Measurements from ENCODE around the gene TUBG2. TPM values are rescaled to one million over a fixed set of nuclear protein-coding genes. Genes with fewer than 3 reads are reported as not detected.
"Not testable (repeated sequence)": the region's sequence is repeated elsewhere in the genome, so short reads cannot be mapped to it uniquely, and the experiment has no call there.

The TUBG2 gene
- total RNA-seq, 2 donors from 2014 or later = 8.1 to 11.2 TPM

DNA sequence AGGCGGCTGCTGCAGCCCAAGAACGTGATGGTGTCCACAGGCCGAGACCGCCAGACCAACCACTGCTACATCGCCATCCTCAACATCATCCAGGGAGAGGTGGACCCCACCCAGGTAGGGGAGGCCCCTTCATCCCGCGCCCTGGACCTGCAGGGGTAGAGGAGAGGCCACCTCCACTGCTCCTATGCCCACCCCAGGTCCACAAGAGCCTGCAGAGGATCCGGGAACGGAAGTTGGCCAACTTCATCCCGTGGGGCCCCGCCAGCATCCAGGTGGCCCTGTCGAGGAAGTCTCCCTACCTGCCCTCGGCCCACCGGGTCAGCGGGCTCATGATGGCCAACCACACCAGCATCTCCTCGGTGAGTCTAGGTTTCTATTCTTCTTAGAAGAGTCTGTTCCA is 7.0 kb downstream of the TUBG2 start:
- not testable (repeated sequence) for H3K9me3 Mint-ChIP-seq; H3K4me1 Mint-ChIP-seq (ENCODE audit: low read depth); ATAC-seq (replicated peaks in 1 of 2); H3K4me3 Mint-ChIP-seq; H3K36me3 Mint-ChIP-seq (ENCODE audit: insufficient read depth in 2 of 2); DNase-seq; H3K27ac Mint-ChIP-seq
- peaks cover 19% of the 10 kb centered on the region for H3K27me3 Mint-ChIP-seq (ENCODE audit: low read depth)

- H3K36me3 Mint-ChIP-seq (ENCODE audit: insufficient read depth in 2 of 2) = no peaks in the 10 kb centered on the region
Observed at GRCh38 chr17:42667088-42667951, 8.2 kb downstream of the TUBG2 start.

DNA sequence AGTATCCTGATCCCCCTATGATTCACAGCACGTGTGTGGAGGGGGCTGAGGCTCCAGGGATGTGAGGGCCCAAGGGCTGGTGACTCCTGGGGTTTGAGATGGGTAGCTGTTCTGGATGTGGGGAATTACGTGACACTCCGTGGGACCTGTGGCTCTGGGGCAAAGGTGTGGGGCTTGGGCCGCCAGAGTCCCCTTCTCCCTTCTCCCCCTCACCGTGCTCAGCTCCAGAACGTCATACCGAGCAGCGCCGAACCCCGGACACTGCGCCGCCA is 10.6 kb downstream of the TUBG2 start:
- ATAC-seq (replicated peaks in 1 of 2) (no peak), DNase-seq (no peak)
- Mint-ChIP-seq H3K4me3 (peak overlapping the region in 1 of 2 donors; percentile 37), H3K4me1 (ENCODE audit: low read depth) (peaks cover 19% of the 10 kb centered on the region), H3K27ac (no peak overlapping the region), H3K36me3 (ENCODE audit: insufficient read depth in 2 of 2) (no peaks in the 10 kb centered on the region), H3K27me3 (ENCODE audit: low read depth) (peaks cover 46% of the 10 kb centered on the region), H3K9me3 (no peaks in the 10 kb centered on the region)

More at GRCh38 chr17:42667088-42667951, 8.2 kb downstream of the TUBG2 start:
- H3K27me3 Mint-ChIP-seq (ENCODE audit: low read depth) = peaks cover 29% of the 10 kb centered on the region
- H3K27ac Mint-ChIP-seq = no peak overlapping the region
- DNase-seq = no peak
- ATAC-seq (replicated peaks in 1 of 2) = no peak
- peaks cover 12% of the 10 kb centered on the region for H3K4me1 Mint-ChIP-seq (ENCODE audit: low read depth)
- H3K4me3 Mint-ChIP-seq = no peak overlapping the region
- H3K9me3 Mint-ChIP-seq = no peaks in the 10 kb centered on the region

GRCh38 chr17:42669977-42670788 is 11.1 kb downstream of the TUBG2 start:
- Mint-ChIP-seq H3K27ac (no peak overlapping the region), H3K4me3 (peak overlapping the region; percentile 85 to 86), H3K9me3 (no peaks in the 10 kb centered on the region), H3K27me3 (ENCODE audit: low read depth) (peaks cover 51% of the 10 kb centered on the region), H3K36me3 (ENCODE audit: insufficient read depth in 2 of 2) (no peaks in the 10 kb centered on the region), H3K4me1 (ENCODE audit: low read depth) (peaks cover 22% of the 10 kb centered on the region)
- ATAC-seq (replicated peaks in 1 of 2) = peak; percentile 69 to 78
- DNase-seq = peak; percentile 49 to 59

GRCh38 chr17:42670789-42671657 is 11.9 kb downstream of the TUBG2 start:
- H3K4me3 Mint-ChIP-seq = peak overlapping the region; percentile 85 to 86
- no peaks in the 10 kb centered on the region for H3K9me3 Mint-ChIP-seq
- no peaks in the 10 kb centered on the region for H3K36me3 Mint-ChIP-seq (ENCODE audit: insufficient read depth in 2 of 2)
- peaks cover 22% of the 10 kb centered on the region for H3K4me1 Mint-ChIP-seq (ENCODE audit: low read depth)
- H3K27ac Mint-ChIP-seq = no peak overlapping the region
- peaks cover 52% of the 10 kb centered on the region for H3K27me3 Mint-ChIP-seq (ENCODE audit: low read depth)
- ATAC-seq (replicated peaks in 1 of 2) = no peak
- DNase-seq = no peak

DNA sequence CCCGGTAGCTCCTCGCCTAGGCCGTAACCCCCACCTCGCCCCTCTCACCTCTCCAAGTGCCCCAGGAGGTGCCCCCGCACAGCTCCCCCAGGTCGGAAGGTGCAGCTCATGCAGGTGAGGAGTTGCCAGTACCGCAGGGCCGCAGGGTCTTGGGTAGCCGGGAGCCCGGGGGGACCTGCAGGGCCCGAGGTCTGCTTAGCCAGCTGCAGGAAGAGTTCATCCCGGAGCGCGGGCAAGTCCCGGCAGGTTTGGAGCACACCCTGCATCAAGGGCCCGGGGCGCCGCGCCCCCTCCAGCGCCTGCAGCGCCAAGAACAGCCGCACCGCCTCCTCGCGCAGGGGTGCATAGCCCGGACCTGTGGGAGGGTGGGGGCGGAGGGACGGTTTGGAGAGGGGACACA is 13.0 kb downstream of the TUBG2 start:
- Mint-ChIP-seq H3K9me3 (no peaks in the 10 kb centered on the region), H3K27me3 (ENCODE audit: low read depth) (peaks cover 52% of the 10 kb centered on the region), H3K4me1 (ENCODE audit: low read depth) (peaks cover 25% of the 10 kb centered on the region), H3K36me3 (ENCODE audit: insufficient read depth in 2 of 2) (peaks cover 0 to 1% of the 10 kb centered on the region in 2 donors), H3K4me3 (peak overlapping the region in 1 of 2 donors; percentile 63), H3K27ac (no peak overlapping the region)
- ATAC-seq (replicated peaks in 1 of 2) (no peak), DNase-seq (no peak)

- ATAC-seq (replicated peaks in 1 of 2) = no peak
- H3K4me3 Mint-ChIP-seq = no peak overlapping the region
- H3K36me3 Mint-ChIP-seq (ENCODE audit: insufficient read depth in 2 of 2) = peaks cover 0 to 1% of the 10 kb centered on the region in 2 donors
- H3K27ac Mint-ChIP-seq = no peak overlapping the region
- no peak for DNase-seq
- no peaks in the 10 kb centered on the region for H3K9me3 Mint-ChIP-seq
- peaks cover 52% of the 10 kb centered on the region for H3K27me3 Mint-ChIP-seq (ENCODE audit: low read depth)
- peaks cover 37% of the 10 kb centered on the region for H3K4me1 Mint-ChIP-seq (ENCODE audit: low read depth)
Observed at GRCh38 chr17:42673266-42673884, 14.3 kb downstream of the TUBG2 start.

DNA sequence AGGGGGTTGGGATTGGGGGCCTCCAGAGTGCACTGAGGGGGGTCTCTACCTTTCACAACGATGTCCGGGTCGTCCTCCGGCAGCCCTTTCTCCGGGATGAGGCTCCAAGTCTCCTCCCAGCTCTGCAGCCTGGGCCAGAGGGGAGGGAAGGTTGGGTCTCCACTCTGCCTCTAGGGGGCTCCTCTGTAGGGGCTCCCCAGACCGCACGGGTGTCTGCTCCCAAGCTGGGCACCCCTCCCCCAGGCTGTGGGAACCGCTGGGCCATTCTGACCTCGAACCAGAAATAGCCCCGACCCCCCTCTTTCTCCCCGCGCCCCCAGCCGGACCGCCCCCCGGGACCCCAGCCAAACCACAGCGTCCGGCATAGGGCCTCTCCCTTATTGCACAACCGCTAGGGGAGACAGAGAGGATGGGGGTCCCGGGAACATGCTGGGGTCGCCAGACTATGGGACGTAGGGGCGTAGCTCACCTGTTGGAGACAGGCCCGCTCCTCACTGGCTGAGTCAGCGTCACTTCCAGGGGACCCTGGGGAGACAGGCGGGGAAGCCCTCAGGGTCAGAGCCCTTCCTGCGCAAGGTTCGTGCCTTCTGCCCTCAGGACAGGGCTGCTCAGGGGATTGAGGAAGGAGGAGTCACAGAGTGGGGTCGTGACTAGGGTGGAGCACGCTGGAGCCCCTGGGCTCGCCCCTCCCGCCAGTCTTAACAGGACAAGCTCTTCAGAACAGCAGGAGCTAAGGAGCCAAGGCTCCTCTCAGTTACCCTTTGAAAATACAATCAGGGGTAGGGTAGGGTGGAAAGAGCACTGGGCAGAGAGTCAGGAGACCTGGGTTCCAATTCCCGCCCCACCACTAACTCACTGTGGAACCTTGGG is 15.0 kb downstream of the TUBG2 start:
- H3K9me3 Mint-ChIP-seq = no peaks in the 10 kb centered on the region
- ATAC-seq (replicated peaks in 1 of 2) (no peak), DNase-seq (peak in 1 of 2 donors; percentile 42)
- H3K27ac Mint-ChIP-seq = no peak overlapping the region
- peaks cover 0 to 1% of the 10 kb centered on the region in 2 donors for H3K36me3 Mint-ChIP-seq (ENCODE audit: insufficient read depth in 2 of 2)
- peaks cover 49% of the 10 kb centered on the region for H3K27me3 Mint-ChIP-seq (ENCODE audit: low read depth)
- peaks cover 40% of the 10 kb centered on the region for H3K4me1 Mint-ChIP-seq (ENCODE audit: low read depth)
- peak overlapping the region; percentile 12 to 25 for H3K4me3 Mint-ChIP-seq

DNA sequence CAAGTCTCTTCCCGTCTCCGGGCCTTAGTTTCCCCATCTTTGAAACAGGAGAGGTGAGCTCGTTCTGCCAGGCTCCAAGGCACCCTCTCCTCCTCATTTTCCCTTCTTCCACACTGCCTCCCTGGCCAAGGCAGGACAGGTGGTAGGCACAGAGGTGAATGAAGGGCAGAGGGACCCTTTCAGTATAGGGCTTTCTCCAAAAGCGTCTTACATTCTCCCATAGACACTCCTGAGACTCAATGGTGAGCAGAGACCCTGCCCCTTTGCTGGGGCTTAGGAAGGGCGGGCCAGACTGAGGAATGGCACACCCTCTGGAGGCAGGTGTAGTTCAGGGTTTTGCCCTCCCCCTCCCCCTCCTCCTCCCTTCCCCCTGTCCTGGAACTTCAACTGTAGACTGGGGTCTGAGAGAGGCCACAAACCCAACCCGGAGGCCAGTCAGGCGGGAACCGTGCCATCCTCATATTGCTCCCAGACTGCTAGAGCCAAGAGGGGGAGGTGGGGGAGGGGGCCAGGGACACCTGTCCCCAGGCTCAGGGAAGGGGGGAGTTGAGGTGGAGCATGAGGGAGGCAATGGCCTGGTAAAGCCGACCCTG is 15.8 kb downstream of the TUBG2 start:
- H3K9me3 Mint-ChIP-seq = no peaks in the 10 kb centered on the region
- H3K27ac Mint-ChIP-seq = no peak overlapping the region
- peaks cover 0 to 1% of the 10 kb centered on the region in 2 donors for H3K36me3 Mint-ChIP-seq (ENCODE audit: insufficient read depth in 2 of 2)
- peak overlapping the region; percentile 25 to 40 for H3K4me3 Mint-ChIP-seq
- peaks cover 45% of the 10 kb centered on the region for H3K4me1 Mint-ChIP-seq (ENCODE audit: low read depth)
- ATAC-seq (replicated peaks in 1 of 2) (no peak), DNase-seq (no peak)
- H3K27me3 Mint-ChIP-seq (ENCODE audit: low read depth) = peaks cover 43% of the 10 kb centered on the region

- Mint-ChIP-seq H3K4me1 (ENCODE audit: low read depth) (peaks cover 47% of the 10 kb centered on the region), H3K27ac (no peak overlapping the region), H3K27me3 (ENCODE audit: low read depth) (peaks cover 41% of the 10 kb centered on the region), H3K9me3 (no peaks in the 10 kb centered on the region), H3K4me3 (peak overlapping the region; percentile 84 to 92), H3K36me3 (ENCODE audit: insufficient read depth in 2 of 2) (peaks cover 0 to 1% of the 10 kb centered on the region in 2 donors)
- no peak for ATAC-seq (replicated peaks in 1 of 2)
- no peak for DNase-seq
Observed at GRCh38 chr17:42675348-42675964, 16.4 kb downstream of the TUBG2 start.

DNA sequence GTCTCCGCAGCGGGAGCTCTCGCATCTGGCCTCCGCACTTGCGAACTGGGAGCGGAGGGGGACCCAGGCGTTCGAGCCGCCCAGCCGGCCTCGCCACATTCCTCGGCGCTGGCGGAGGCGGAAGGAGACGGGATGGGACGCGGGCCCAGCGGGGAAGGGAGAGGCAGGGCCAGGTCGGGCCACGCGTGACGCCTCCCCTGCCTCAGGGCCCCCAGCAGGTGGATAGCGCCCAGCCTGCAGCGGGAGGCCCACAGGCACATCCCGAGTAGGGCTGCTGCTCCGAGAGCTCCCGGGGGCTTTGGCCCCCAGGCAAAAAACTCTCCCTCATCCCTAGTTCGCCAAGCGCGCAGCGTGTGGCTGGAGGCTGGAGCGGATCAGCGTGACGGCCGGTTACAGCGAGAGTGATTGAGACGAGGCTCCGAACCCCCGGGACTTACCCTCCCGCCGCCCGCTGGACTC is 16.9 kb downstream of the TUBG2 start:
- Mint-ChIP-seq H3K36me3 (ENCODE audit: insufficient read depth in 2 of 2) (peaks cover 0 to 1% of the 10 kb centered on the region in 2 donors), H3K27me3 (ENCODE audit: low read depth) (peaks cover 40% of the 10 kb centered on the region), H3K4me1 (ENCODE audit: low read depth) (peaks cover 47% of the 10 kb centered on the region), H3K27ac (no peak overlapping the region), H3K9me3 (no peaks in the 10 kb centered on the region), H3K4me3 (peak overlapping the region; percentile 84 to 92)
- ATAC-seq (replicated peaks in 1 of 2) = no peak
- DNase-seq = peak in 1 of 2 donors; percentile 36
